ENCODE results near the gene DNAL4.

The DNAL4 gene

DNA sequence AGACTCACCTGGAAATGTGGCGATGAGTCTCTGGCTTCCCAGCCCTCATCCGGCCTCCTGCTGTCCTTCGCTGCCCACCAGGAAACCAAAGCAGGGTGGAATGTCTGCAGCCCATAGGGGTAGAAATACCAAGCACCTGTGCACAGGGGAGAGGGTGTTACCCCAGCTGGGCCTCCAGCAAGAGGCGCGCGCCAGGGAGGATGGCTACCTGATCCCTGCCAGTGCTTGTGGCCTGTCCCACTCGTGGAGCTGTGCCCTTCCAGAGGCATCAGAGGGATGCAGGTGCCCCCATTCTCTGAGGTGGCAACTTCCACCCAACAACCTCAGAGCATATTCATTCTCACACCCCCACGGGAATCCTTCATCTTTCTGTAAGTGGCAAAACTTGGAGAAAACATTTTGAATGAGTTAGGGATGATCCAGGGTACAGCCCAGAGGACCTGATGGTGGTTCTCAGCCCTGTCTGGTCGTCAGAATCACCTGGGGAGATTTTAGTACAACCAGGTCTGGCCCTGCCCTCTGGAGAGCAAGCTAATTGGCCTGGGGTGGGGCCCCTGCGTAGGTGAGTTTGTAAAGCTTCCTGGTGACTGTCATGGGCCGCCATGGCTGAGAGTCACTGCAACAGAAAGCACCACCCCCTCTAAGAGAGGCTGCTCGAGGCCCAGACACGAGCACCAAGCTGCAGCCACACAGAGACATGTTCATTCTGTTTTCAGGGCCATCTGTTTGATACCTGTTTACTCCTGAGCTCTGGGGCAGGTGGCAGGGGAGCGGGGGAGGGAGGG lies 48.1 kb downstream of the DNAL4 start:
- H3K4me3 ChIP-seq (ENCODE audit: low read depth, low read length): no peak overlapping the region
- TF ChIP-seq POLR2A (IDR thresholded peaks at IDR 0.05; ENCODE audit: extremely low read depth, insufficient read length) (no peak), MYC (IDR thresholded peaks at IDR 0.05; ENCODE audit: low read depth, low read length) (no peak)
- TF ChIP-seq, protein P1, sequence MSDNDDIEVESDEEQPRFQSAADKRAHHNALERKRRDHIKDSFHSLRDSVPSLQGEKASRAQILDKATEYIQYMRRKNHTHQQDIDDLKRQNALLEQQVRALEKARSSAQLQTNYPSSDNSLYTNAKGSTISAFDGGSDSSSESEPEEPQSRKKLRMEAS (IDR thresholded peaks at IDR 0.05; ENCODE audit: low read depth, low read length): no peak
- TF ChIP-seq, protein P2, sequence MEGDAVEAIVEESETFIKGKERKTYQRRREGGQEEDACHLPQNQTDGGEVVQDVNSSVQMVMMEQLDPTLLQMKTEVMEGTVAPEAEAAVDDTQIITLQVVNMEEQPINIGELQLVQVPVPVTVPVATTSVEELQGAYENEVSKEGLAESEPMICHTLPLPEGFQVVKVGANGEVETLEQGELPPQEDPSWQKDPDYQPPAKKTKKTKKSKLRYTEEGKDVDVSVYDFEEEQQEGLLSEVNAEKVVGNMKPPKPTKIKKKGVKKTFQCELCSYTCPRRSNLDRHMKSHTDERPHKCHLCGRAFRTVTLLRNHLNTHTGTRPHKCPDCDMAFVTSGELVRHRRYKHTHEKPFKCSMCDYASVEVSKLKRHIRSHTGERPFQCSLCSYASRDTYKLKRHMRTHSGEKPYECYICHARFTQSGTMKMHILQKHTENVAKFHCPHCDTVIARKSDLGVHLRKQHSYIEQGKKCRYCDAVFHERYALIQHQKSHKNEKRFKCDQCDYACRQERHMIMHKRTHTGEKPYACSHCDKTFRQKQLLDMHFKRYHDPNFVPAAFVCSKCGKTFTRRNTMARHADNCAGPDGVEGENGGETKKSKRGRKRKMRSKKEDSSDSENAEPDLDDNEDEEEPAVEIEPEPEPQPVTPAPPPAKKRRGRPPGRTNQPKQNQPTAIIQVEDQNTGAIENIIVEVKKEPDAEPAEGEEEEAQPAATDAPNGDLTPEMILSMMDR (IDR thresholded peaks at IDR 0.05; ENCODE audit: low read depth, low read length): no peak
- no peak for DNase-seq (ENCODE audit: low read depth)

DNA sequence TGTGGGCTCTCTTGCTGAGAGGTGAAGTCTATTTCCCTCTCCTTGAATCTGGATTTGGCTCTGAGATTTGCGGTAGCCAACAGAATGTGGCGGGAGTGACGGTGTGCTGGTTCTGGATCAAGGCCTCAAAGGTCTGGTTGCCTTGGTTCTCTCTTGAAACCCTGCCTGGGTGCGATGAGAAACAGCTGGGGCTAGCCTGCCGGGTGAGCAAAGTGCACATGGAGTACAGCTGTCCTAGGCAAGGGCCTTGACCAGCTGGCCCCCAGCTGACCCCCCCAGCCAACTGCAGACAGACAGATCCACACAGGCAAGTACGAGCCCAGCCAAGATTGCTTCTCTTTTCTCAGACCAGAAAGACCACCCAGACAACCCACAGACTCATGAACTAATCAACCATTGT lies 49.0 kb downstream of the DNAL4 start:
- no peak overlapping the region for H3K4me3 ChIP-seq (ENCODE audit: low read depth, low read length)
- DNase-seq (ENCODE audit: low read depth): no peak
- TF ChIP-seq, protein P1 (IDR thresholded peaks at IDR 0.05; ENCODE audit: low read depth, low read length): no peak
- TF ChIP-seq POLR2A (IDR thresholded peaks at IDR 0.05; ENCODE audit: extremely low read depth, insufficient read length): no peak
- TF ChIP-seq MYC (IDR thresholded peaks at IDR 0.05; ENCODE audit: low read depth, low read length): no peak
- TF ChIP-seq, protein P2 (IDR thresholded peaks at IDR 0.05; ENCODE audit: low read depth, low read length): no peak

DNA sequence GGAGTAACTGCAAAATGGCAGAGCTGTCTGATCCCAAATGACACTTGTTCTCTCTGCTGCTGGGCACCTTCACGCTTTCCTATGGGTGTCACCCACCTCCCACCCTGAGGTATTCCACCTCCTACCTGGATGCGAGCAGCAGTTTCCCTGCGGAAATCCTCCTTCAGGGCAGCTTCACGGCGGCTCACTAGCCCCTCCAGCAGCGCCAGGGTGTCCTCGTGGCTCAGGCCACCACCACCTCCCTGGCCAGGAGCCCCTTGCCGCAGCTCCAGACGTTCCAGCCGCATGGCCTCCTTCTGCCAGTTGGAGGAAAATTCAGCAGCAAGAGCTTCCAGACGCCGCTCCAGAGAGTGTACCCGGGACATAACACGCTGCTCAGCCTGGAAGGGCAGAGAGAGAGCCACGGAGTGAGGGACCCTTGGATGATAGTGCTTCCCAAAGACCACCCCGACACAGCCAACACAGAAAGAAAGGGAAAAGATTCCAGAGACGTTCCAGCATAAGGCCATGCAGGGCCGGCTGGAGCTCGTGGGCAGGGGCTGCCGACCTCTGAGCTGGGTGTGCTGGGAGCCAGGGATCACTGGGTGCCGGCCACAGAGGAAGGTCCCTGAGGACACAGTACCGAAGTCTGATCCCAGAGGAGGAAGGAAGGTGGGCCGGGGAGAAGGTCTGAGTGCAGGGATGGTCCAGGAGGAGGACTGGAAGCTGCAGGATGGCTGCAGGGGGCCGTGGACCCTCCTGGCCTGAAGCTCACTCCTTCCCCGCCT lies 51.6 kb downstream of the DNAL4 start:
- DNase-seq (ENCODE audit: low read depth): no peak
- no peak for TF ChIP-seq POLR2A (IDR thresholded peaks at IDR 0.05; ENCODE audit: extremely low read depth, insufficient read length)
- TF ChIP-seq, protein P1 (IDR thresholded peaks at IDR 0.05; ENCODE audit: low read depth, low read length): no peak
- TF ChIP-seq, protein P2 (IDR thresholded peaks at IDR 0.05; ENCODE audit: low read depth, low read length): no peak
- TF ChIP-seq MYC (IDR thresholded peaks at IDR 0.05; ENCODE audit: low read depth, low read length): no peak

DNA sequence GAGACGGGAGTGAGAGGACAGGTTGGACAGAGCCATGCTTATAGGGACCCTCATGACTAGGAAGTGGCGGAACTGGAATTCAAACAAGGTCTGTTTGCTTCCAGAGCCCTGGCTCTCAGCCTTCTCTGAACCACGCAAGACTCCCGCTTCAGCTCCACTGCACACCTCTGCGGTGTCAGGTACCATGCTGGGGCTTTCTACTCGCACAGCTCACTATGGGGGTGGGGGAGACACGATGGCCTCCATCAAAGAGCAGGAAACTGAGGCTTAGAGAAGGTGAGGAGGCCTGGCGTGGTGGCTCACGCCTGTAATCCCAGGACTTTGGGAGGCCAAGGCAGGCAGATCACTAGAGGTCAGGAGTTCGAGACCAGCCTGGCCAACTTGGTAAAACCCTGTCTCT lies 52.4 kb downstream of the DNAL4 start:
- H3K4me3 ChIP-seq (ENCODE audit: low read depth, low read length): no peak overlapping the region
- DNase-seq (ENCODE audit: low read depth): no peak
- TF ChIP-seq MYC (IDR thresholded peaks at IDR 0.05; ENCODE audit: low read depth, low read length) (no peak), POLR2A (IDR thresholded peaks at IDR 0.05; ENCODE audit: extremely low read depth, insufficient read length) (no peak)
- TF ChIP-seq, protein P2 (IDR thresholded peaks at IDR 0.05; ENCODE audit: low read depth, low read length): no peak
- TF ChIP-seq, protein P1 (IDR thresholded peaks at IDR 0.05; ENCODE audit: low read depth, low read length): no peak

More for the DNA sequence above, 51.6 kb downstream of the DNAL4 start:
- H3K4me3 ChIP-seq (ENCODE audit: low read depth, low read length): no peak overlapping the region

DNA sequence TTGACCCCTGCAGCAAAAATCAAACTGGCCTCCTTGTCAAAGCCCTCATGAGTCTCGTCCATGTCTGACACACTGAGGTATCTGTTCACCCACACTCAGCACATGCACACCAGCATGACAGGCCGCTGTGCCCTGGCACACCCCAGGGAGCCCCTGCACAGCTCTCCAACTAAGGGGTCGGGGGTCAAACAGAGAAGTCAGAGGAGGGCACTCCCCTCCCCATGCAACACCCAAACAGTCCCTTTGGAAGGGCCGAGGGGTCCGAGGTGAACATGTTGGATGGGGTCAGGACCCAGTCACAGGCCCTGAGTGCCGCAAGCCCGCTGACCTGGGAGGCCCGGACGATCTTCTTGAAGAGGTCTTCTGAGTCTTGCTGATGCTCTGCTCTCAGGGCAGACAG lies 52.8 kb downstream of the DNAL4 start:
- DNase-seq (ENCODE audit: low read depth): no peak
- no peak overlapping the region for H3K4me3 ChIP-seq (ENCODE audit: low read depth, low read length)
- no peak for TF ChIP-seq MYC (IDR thresholded peaks at IDR 0.05; ENCODE audit: low read depth, low read length)
- TF ChIP-seq, protein P2 (IDR thresholded peaks at IDR 0.05; ENCODE audit: low read depth, low read length): no peak
- TF ChIP-seq POLR2A (IDR thresholded peaks at IDR 0.05; ENCODE audit: extremely low read depth, insufficient read length): no peak
- TF ChIP-seq, protein P1 (IDR thresholded peaks at IDR 0.05; ENCODE audit: low read depth, low read length): no peak

All from NB4 (cell line).